Sigmoid colon (tissue), 7 donors: ENCODE results near the gene LYRM4. TPM values are rescaled to one million over a fixed set of nuclear protein-coding genes. Genes with fewer than 3 reads are reported as not detected.

ENCODE experiments used
- DNase-seq: peaks from one replicate; pipeline ENCODE4 v3.0.0-alpha.2; 2019
- H3K27ac ChIP-seq, 4 donors: fragments of 200-600 bp; sonication (generic); one replicate each; pipeline ENCODE4 v1.5.1; 2016 to 2019; ENCODE audit warnings: mild to moderate bottlenecking in 1 of 4
- H3K27me3 ChIP-seq, 3 donors: fragments of 200-600 bp; sonication (generic); one replicate each; pipeline ENCODE4 v1.5.1; 2019; ENCODE audit warnings: mild to moderate bottlenecking in 1 of 3
- H3K36me3 ChIP-seq, 4 donors: fragments of 200-600 bp; sonication (generic); one replicate each; pipeline ENCODE4 v1.5.1; 2016 to 2019
- H3K4me1 ChIP-seq, 4 donors: fragments of 200-600 bp; sonication (generic); one replicate each; pipeline ENCODE4 v1.5.1; 2017 to 2019
- H3K4me3 ChIP-seq, 4 donors: fragments of 200-600 bp; sonication (generic); one replicate each; pipeline ENCODE4 v1.5.1; 2017 to 2019; ENCODE audit warnings: mild to moderate bottlenecking in 2 of 4, moderate library complexity in 1 of 4
- H3K9me3 ChIP-seq, 4 donors: fragments of 200-600 bp in 3 of 4; sonication (generic) in 3 of 4; one replicate each; pipeline versions ENCODE4 v1.5.1 to v1.6.1; 2013 to 2019
- CTCF ChIP-seq, 4 experiments: fragments of 450-650 bp in 3 of 4; fragments of 200-600 bp in 1 of 4; IDR thresholded peaks; one replicate each; pipeline ENCODE4 v1.5.1; 2016 to 2019; ENCODE audit warnings: antibody characterized with exemption in 4 of 4, mild to moderate bottlenecking in 3 of 4, moderate library complexity in 2 of 4
- EP300 ChIP-seq, 4 donors: sonication (generic); formaldehyde crosslinking; IDR thresholded peaks; one replicate each; pipeline ENCODE4 v1.6.1; 2017; ENCODE audit warnings: antibody characterized with exemption in 4 of 4
- POLR2A ChIP-seq, 2 donors: fragments of 450-650 bp; IDR thresholded peaks; one replicate each; pipeline ENCODE4 v1.6.1; 2016; ENCODE audit warnings: antibody characterized with exemption in 2 of 2, mild to moderate bottlenecking in 2 of 2, moderate library complexity in 2 of 2
- POLR2AphosphoS5 ChIP-seq, 4 donors: sonication (generic); formaldehyde crosslinking; IDR thresholded peaks; one replicate each; pipeline ENCODE4 v1.6.1; 2017; ENCODE audit warnings: antibody characterized with exemption in 4 of 4
- WGBS, 2 donors: extraction: QIAGEN DNeasy Blood & Tissue Kit; methylation state at CpG; one replicate each; pipeline ENCODE4 v1.1.7; 2013; 5-methylcytosine and 5-hydroxymethylcytosine counted together
- intact Hi-C: fragments of 100-400 bp; cut with DNase I; formaldehyde crosslinking; loops from one replicate; pipeline ENCODE4 v1.15.1; 2023
- polyA plus RNA-seq, 3 donors: library from polyadenylated mRNA; stranded (reverse); fragments of 200-250 nt; gene quantifications; one replicate each; pipeline ENCODE4 v1.2.3, GENCODE V29; 2013
- total RNA-seq, 4 donors: library from RNA; depleted of rRNA; stranded (reverse); fragments of >200 nt; gene quantifications; one replicate each; pipeline ENCODE4 v1.1.0, GENCODE V29; 2016
- donor health status: healthy with polysubstance abuse.
- donor health status: Bipolar disorder and iron deficiency.
- donor health status: healthy.

LYRM4 gene
- total and polyA plus RNA-seq, 7 donors = 11.3 to 29.3 (median 22.2) TPM

- intact Hi-C loops = no loop called here
- 93 to 95% methylated on average over 14 of the region's 14 CpGs for WGBS, 2 donors
- Histone ChIP-seq H3K36me3 (no peaks in the 10 kb centered on the region), H3K9me3 (no peaks in the 10 kb centered on the region), H3K27ac (no peak overlapping the region), H3K4me1 (no peaks in the 10 kb centered on the region), H3K4me3 (no peak overlapping the region), H3K27me3 (no peaks in the 10 kb centered on the region)
- no peak for TF ChIP-seq EP300 (IDR thresholded peaks at IDR 0.05)
- no peak for TF ChIP-seq POLR2A (IDR thresholded peaks at IDR 0.05)
- peak; percentile 53 for DNase-seq
Measured at GRCh38 chr6:5098501-5099270, 162.1 kb downstream of the LYRM4 start.

GRCh38 chr6:5096482-5096881, 164.3 kb downstream of the LYRM4 start:
- no peak overlapping the region for H3K27ac ChIP-seq
- 76 to 81% methylated on average over 2 of the region's 2 CpGs for WGBS, 2 donors

GRCh38 chr6:5095236-5095635, 165.5 kb downstream of the LYRM4 start:
- Histone ChIP-seq H3K4me3 (no peak overlapping the region), H3K27ac (no peak overlapping the region), H3K27me3 (no peaks in the 10 kb centered on the region), H3K36me3 (no peaks in the 10 kb centered on the region), H3K4me1 (no peaks in the 10 kb centered on the region), H3K9me3 (no peaks in the 10 kb centered on the region)
- intact Hi-C loops = no loop called here
- WGBS, 2 donors = 69% methylated on average over 3 of the region's 3 CpGs
- TF ChIP-seq CTCF (IDR thresholded peaks at IDR 0.05) = no peak
- no peak for TF ChIP-seq POLR2AphosphoS5 (IDR thresholded peaks at IDR 0.05)
- TF ChIP-seq POLR2A (IDR thresholded peaks at IDR 0.05) = no peak
- no peak for TF ChIP-seq EP300 (IDR thresholded peaks at IDR 0.05)
- DNase-seq = no peak

More at GRCh38 chr6:5096482-5096881, 164.3 kb downstream of the LYRM4 start:
- H3K4me1 ChIP-seq = no peaks in the 10 kb centered on the region
- TF ChIP-seq CTCF (IDR thresholded peaks at IDR 0.05) (no peak), POLR2A (IDR thresholded peaks at IDR 0.05) (no peak), EP300 (IDR thresholded peaks at IDR 0.05) (no peak), POLR2AphosphoS5 (IDR thresholded peaks at IDR 0.05) (no peak)
- no peaks in the 10 kb centered on the region for H3K9me3 ChIP-seq
- DNase-seq = no peak
- intact Hi-C loops = no loop called here
- H3K4me3 ChIP-seq = no peak overlapping the region
- H3K27me3 ChIP-seq = no peaks in the 10 kb centered on the region
- no peaks in the 10 kb centered on the region for H3K36me3 ChIP-seq

GRCh38 chr6:5094327-5094726, 166.4 kb downstream of the LYRM4 start:
- no peaks in the 10 kb centered on the region for H3K9me3 ChIP-seq
- H3K27ac ChIP-seq = no peak overlapping the region
- intact Hi-C loops = no loop called here
- H3K27me3 ChIP-seq = no peaks in the 10 kb centered on the region
- DNase-seq = no peak
- H3K4me1 ChIP-seq = no peaks in the 10 kb centered on the region
- no peak for TF ChIP-seq CTCF (IDR thresholded peaks at IDR 0.05)
- no peak for TF ChIP-seq POLR2AphosphoS5 (IDR thresholded peaks at IDR 0.05)
- TF ChIP-seq POLR2A (IDR thresholded peaks at IDR 0.05) = no peak
- no peak for TF ChIP-seq EP300 (IDR thresholded peaks at IDR 0.05)
- H3K36me3 ChIP-seq = no peaks in the 10 kb centered on the region
- H3K4me3 ChIP-seq = no peak overlapping the region
- 69 to 79% methylated on average over 3 of the region's 3 CpGs for WGBS, 2 donors

GRCh38 chr6:5093231-5094015, 167.3 kb downstream of the LYRM4 start:
- WGBS, 2 donors = 87 to 89% methylated on average over 7 of the region's 7 CpGs
- no peaks in the 10 kb centered on the region for H3K27me3 ChIP-seq
- TF ChIP-seq POLR2A (IDR thresholded peaks at IDR 0.05) (no peak), EP300 (IDR thresholded peaks at IDR 0.05) (no peak), CTCF (IDR thresholded peaks at IDR 0.05) (no peak), POLR2AphosphoS5 (IDR thresholded peaks at IDR 0.05) (no peak)
- no peak overlapping the region for H3K27ac ChIP-seq
- no peaks in the 10 kb centered on the region for H3K9me3 ChIP-seq
- DNase-seq = no peak
- H3K4me1 ChIP-seq = no peaks in the 10 kb centered on the region
- intact Hi-C loops = no loop called here
- H3K4me3 ChIP-seq = no peak overlapping the region
- H3K36me3 ChIP-seq = no peaks in the 10 kb centered on the region
